Lower lobe of right lung (tissue), 2 donors: ENCODE data around the gene FAM98C. TPM values are rescaled to one million over a fixed set of nuclear protein-coding genes. Genes with fewer than 3 reads are reported as not detected.

Experiments
- ATAC-seq, 2 donors: fragments of 200-7000 bp; cut with Tn5 transposase; one replicate each; pipeline ENCODE4 v1.9.1; 2020 to 2022; ENCODE audit warnings: mild to moderate bottlenecking in 2 of 2, moderate library complexity in 2 of 2
- DNase-seq: peaks from one replicate; pipeline ENCODE4 v3.0.0-alpha.2; 2020
- H3K27ac ChIP-seq: fragments of 200-600 bp; one replicate; pipeline ENCODE4 v1.8.0; 2022
- H3K27me3 ChIP-seq: fragments of 200-600 bp; one replicate; pipeline ENCODE4 v1.8.0; 2022; ENCODE audit warnings: low read depth
- H3K36me3 ChIP-seq: fragments of 200-600 bp; one replicate; pipeline ENCODE4 v1.8.0; 2022; ENCODE audit warnings: mild to moderate bottlenecking
- H3K4me1 ChIP-seq: fragments of 200-600 bp; one replicate; pipeline ENCODE4 v1.8.0; 2022
- H3K4me3 ChIP-seq: fragments of 200-600 bp; one replicate; pipeline ENCODE4 v1.8.0; 2022; ENCODE audit warnings: mild to moderate bottlenecking
- H3K9me3 ChIP-seq: fragments of 200-600 bp; one replicate; pipeline ENCODE4 v1.8.0; 2022
- intact Hi-C: fragments of 100-400 bp; cut with DNase I; formaldehyde crosslinking; loops from one replicate; pipeline ENCODE4 v1.11.0; 2022
- total RNA-seq: library from RNA; stranded (reverse); fragmentation: NEBNext Ultra II Directional; extraction: Animal tissue kit (Norgen Biotek cat#: 25700); gene quantifications from one replicate; pipeline ENCODE4 v1.2.1, GENCODE V29; 2021
- TF ChIP-seq, protein P1 (sequence below): fragments of 200-600 bp; IDR thresholded peaks from one replicate; pipeline ENCODE4 v1.8.0; 2022; ENCODE audit warnings: antibody characterized with exemption, mild to moderate bottlenecking
- donor health status: DM: no; HTN: yes; CAD: no; lungs with severe emphysema.

The FAM98C gene
- total RNA-seq, 1 donor from 2014 or later, result 21.1 TPM

DNA sequence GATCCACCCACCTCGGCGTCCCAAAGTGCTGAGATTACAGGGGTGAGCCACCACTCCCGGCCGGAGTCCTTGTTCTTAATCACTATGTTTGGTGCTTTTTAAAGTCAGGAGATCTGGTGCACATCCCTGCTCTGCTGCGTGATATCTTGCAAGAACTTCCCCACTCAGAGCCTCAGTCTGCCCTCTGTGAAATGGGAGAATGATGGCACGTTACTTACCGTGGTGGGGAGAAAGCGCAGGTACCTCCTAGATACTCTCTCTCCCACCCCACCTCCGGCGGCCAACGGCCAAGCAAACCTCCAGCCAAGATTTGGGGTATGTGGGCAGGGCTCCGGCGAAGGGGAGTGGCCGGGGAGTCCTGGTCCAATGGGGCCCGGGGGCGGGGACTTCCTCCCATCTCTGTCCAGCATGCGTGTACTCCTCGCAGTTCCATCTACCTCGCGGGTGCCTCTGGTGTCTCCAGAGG lies 30.4 kb downstream of the FAM98C start, which contains the start of gene RYR1:
TSS of gene RYR1 (plus strand) at position 424 of the 466 bp plus-strand sequence. CDS start 139 bp downstream, outside the sequence.
- intact Hi-C loops, result no loop called here
- Histone ChIP-seq H3K4me3 (peak within 1 kb of the TSS; percentile 8), H3K27me3 (peaks cover 36% of the 10 kb centered on the region), H3K9me3 (no peaks in the 10 kb centered on the region), H3K27ac (no peak within 1 kb of the TSS), H3K36me3 (no peaks in the 10 kb centered on the region), H3K4me1 (no peaks in the 10 kb centered on the region)
- TF ChIP-seq, protein P1, sequence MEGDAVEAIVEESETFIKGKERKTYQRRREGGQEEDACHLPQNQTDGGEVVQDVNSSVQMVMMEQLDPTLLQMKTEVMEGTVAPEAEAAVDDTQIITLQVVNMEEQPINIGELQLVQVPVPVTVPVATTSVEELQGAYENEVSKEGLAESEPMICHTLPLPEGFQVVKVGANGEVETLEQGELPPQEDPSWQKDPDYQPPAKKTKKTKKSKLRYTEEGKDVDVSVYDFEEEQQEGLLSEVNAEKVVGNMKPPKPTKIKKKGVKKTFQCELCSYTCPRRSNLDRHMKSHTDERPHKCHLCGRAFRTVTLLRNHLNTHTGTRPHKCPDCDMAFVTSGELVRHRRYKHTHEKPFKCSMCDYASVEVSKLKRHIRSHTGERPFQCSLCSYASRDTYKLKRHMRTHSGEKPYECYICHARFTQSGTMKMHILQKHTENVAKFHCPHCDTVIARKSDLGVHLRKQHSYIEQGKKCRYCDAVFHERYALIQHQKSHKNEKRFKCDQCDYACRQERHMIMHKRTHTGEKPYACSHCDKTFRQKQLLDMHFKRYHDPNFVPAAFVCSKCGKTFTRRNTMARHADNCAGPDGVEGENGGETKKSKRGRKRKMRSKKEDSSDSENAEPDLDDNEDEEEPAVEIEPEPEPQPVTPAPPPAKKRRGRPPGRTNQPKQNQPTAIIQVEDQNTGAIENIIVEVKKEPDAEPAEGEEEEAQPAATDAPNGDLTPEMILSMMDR, result no peak
- DNase-seq, result peak; percentile 79
- peak; percentile 74 to 85 for ATAC-seq

DNA sequence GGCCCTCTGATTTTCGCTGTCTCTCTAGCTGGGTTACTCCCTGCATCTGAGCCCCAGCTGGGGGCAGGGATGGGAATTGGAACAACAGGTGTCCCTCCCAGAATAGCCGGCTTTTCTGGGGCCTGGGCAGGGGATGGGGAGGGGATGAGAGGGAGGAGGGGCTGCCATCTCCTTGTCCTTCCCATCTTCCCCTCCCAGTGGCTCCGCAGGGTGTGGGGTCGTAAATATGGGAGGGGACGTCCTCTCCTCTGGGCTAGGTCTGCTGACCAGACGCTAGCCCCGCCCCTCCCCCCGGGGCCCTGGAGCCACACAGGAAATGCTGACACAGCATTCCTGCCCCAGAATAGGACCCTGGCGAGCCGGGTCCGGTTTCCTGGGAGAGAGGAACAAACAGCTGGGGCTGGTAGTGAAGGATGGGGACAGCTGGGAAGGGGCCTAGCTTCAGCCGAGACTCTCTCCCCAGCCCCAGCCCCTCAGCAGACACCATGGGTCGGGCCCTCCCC lies 31.7 kb downstream of the FAM98C start:
- TF ChIP-seq, protein P1, result no peak
- Histone ChIP-seq H3K9me3 (no peaks in the 10 kb centered on the region), H3K27me3 (peaks cover 36% of the 10 kb centered on the region), H3K4me3 (no peak overlapping the region), H3K36me3 (no peaks in the 10 kb centered on the region), H3K4me1 (no peaks in the 10 kb centered on the region), H3K27ac (no peak overlapping the region)
- intact Hi-C loops, result no loop called here
- no peak for DNase-seq
- no peak for ATAC-seq

DNA sequence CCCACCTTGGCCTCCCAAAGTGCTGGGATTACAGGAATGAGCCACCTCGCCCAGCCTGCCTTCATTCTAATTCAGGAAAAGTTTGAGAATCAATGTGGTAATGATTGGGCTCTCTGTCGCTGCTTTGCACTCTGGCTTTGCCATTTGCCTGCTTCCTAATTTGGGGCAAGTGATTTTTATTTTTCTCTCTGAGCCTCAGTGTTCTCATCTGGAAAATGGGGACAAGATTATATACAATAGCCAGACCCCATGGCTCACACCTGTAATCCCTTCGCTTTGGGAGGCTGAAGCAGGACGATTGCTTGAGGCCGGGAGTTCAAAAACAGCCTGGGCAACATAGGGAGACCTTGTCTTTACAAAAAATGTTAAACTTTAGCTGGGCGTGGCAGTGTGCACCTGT lies 34.4 kb downstream of the FAM98C start:
- Histone ChIP-seq H3K9me3 (no peaks in the 10 kb centered on the region), H3K36me3 (no peaks in the 10 kb centered on the region), H3K4me3 (no peak overlapping the region), H3K4me1 (no peaks in the 10 kb centered on the region), H3K27ac (no peak overlapping the region), H3K27me3 (peaks cover 32% of the 10 kb centered on the region)
- TF ChIP-seq, protein P1, result no peak
- intact Hi-C loops, result no loop called here
- no peak for ATAC-seq
- no peak for DNase-seq

DNA sequence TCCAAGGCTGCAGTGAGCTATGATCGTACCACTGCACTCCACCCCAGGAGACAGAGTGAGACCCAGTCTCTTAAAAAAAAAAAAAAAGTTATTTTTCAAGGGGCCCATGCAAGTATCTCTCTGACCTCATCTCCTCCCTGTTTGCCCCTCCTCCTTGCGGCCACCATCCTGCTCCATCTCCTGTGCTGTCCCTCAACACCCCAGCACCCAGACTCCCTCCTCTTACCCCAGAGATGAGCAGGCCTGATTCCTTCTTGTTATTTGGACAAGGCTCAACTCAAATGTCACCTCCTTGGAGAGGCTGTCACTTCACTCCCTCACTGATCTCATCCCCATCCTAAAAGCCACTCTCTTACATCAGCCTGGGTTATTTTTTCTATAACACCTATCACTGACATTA lies 35.0 kb downstream of the FAM98C start:
- Histone ChIP-seq H3K4me1 (no peaks in the 10 kb centered on the region), H3K4me3 (no peak overlapping the region), H3K36me3 (no peaks in the 10 kb centered on the region), H3K27ac (no peak overlapping the region), H3K27me3 (peaks cover 36% of the 10 kb centered on the region), H3K9me3 (no peaks in the 10 kb centered on the region)
- intact Hi-C loops, result no loop called here
- TF ChIP-seq, protein P1, result no peak
- ATAC-seq, result no peak
- no peak for DNase-seq

DNA sequence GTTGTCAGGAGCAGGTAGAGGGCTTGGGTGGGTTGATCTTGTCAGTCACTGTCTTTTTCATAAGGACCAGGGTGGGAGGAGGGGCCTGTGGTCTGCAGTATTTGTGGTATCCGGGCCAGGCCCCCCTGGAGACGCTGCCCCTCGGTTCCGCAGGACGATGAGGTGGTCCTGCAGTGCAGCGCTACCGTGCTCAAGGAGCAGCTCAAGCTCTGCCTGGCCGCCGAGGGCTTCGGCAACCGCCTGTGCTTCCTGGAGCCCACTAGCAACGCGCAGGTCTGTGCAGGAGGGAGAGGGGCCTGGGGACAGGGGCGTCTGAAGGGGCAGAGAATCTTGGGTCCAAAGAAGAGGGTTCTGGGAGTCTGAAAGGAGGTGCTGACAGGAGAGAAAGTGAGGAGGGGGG lies 37.7 kb downstream of the FAM98C start:
- intact Hi-C loops, result no loop called here
- H3K27ac ChIP-seq, result no peak overlapping the region
- H3K9me3 ChIP-seq, result no peaks in the 10 kb centered on the region
- peaks cover 12% of the 10 kb centered on the region for H3K27me3 ChIP-seq
- TF ChIP-seq, protein P1, result no peak
- no peak overlapping the region for H3K4me3 ChIP-seq
- DNase-seq, result no peak
- ATAC-seq, result no peak
- H3K4me1 ChIP-seq, result no peaks in the 10 kb centered on the region
- no peaks in the 10 kb centered on the region for H3K36me3 ChIP-seq
